HEK293 (cell line): ENCODE measurements around the gene CCDC102B.

Source experiments
- CTCF ChIA-PET: fragments of 350-600 bp; formaldehyde crosslinking; extraction: SDS; loops from one replicate; lab custom pipeline; 2021; ENCODE audit warnings: antibody characterized with exemption; lab: Yijun Ruan, JAX
- POLR2A ChIA-PET: fragments of 300-600 bp; formaldehyde crosslinking; extraction: SDS; loops from one replicate; lab custom pipeline; 2020; ENCODE audit warnings: antibody characterized with exemption, inconsistent platforms; lab: Yijun Ruan, JAX
- H3K27ac ChIP-seq: fragments of 200-500 bp; sonication (Bioruptor generic); 2 replicates; pipeline ENCODE4 v1.5.1; 2014; ENCODE audit warnings: low read depth, low read length, control low read depth, inconsistent platforms; ENCODE audit errors: extremely low read depth
- H3K36me3 ChIP-seq, 2 experiments: fragments of 200-500 bp in 1 of 2; sonication (Bioruptor generic) in 1 of 2; 1 replicate in 1 of 2; 2 replicates in 1 of 2; pipeline ENCODE4 v1.5.1; 2014 to 2017; ENCODE audit warnings: inconsistent platforms in 2 of 2, low read length in 2 of 2; ENCODE audit not compliant: control insufficient read depth in 2 of 2, insufficient read depth in 1 of 2
- H3K4me1 ChIP-seq: fragments of 200-500 bp; sonication (Bioruptor generic); 2 replicates; pipeline ENCODE4 v1.5.1; 2014; ENCODE audit warnings: mild to moderate bottlenecking, low read length, inconsistent platforms; ENCODE audit not compliant: control insufficient read depth, insufficient read depth
- H3K4me3 ChIP-seq: 2 replicates; pipeline ENCODE4 v1.5.1; 2011; ENCODE audit warnings: low read depth, mild to moderate bottlenecking, control low read depth, low read length, moderate library complexity
- H3K9me3 ChIP-seq: fragments of 200-500 bp; sonication (Bioruptor generic); 2 replicates; pipeline ENCODE4 v1.5.1; 2014; ENCODE audit warnings: low read depth, low read length, inconsistent platforms; ENCODE audit not compliant: control insufficient read depth, insufficient read depth
- BCL11A ChIP-seq: fragments of 450-650 bp; formaldehyde crosslinking; IDR thresholded peaks from 2 replicates; pipeline ENCODE4 v1.5.1; 2016; ENCODE audit warnings: low read depth, missing biosample characterization, missing genetic modification characterization
- BCL6B ChIP-seq: fragments of 450-650 bp; formaldehyde crosslinking; IDR thresholded peaks from 2 replicates; pipeline ENCODE4 v1.5.1; 2017; ENCODE audit warnings: missing biosample characterization, missing genetic modification characterization
- GLIS2 ChIP-seq: fragments of 450-650 bp; formaldehyde crosslinking; IDR thresholded peaks from 2 replicates; pipeline ENCODE4 v1.5.1; 2016; ENCODE audit warnings: missing biosample characterization, missing genetic modification characterization
- KLF16 ChIP-seq: fragments of 450-650 bp; formaldehyde crosslinking; IDR thresholded peaks from 2 replicates; pipeline ENCODE4 v1.5.1; 2017; ENCODE audit warnings: missing biosample characterization, missing genetic modification characterization
- KLF9 ChIP-seq: fragments of 450-650 bp; formaldehyde crosslinking; IDR thresholded peaks from 2 replicates; pipeline ENCODE4 v1.5.1; 2016; ENCODE audit warnings: missing biosample characterization, missing genetic modification characterization, low read depth
- RBAK ChIP-seq: fragments of 450-650 bp; formaldehyde crosslinking; IDR thresholded peaks from 2 replicates; pipeline ENCODE4 v1.5.1; 2016; ENCODE audit warnings: missing biosample characterization, missing genetic modification characterization
- TSHZ1 ChIP-seq: fragments of 450-650 bp; formaldehyde crosslinking; IDR thresholded peaks from 2 replicates; pipeline ENCODE4 v1.5.1; 2016; ENCODE audit warnings: missing biosample characterization, missing genetic modification characterization, borderline replicate concordance
- YY1 ChIP-seq: fragments of 450-650 bp; formaldehyde crosslinking; IDR thresholded peaks from 2 replicates; pipeline ENCODE4 v1.5.1; 2018; ENCODE audit warnings: missing biosample characterization, missing genetic modification characterization
- YY2 ChIP-seq: fragments of 450-650 bp; formaldehyde crosslinking; IDR thresholded peaks from 2 replicates; pipeline ENCODE4 v1.5.1; 2016; ENCODE audit warnings: missing biosample characterization, missing genetic modification characterization
- ZBTB10 ChIP-seq: fragments of 450-650 bp; formaldehyde crosslinking; IDR thresholded peaks from 2 replicates; pipeline ENCODE4 v1.5.1; 2016; ENCODE audit warnings: missing biosample characterization, missing genetic modification characterization
- ZNF169 ChIP-seq: fragments of 450-650 bp; formaldehyde crosslinking; IDR thresholded peaks from 2 replicates; pipeline ENCODE4 v1.5.1; 2016; ENCODE audit warnings: missing biosample characterization, missing genetic modification characterization
- ZNF175 ChIP-seq: fragments of 450-650 bp; formaldehyde crosslinking; IDR thresholded peaks from 2 replicates; pipeline ENCODE4 v1.5.1; 2016; ENCODE audit warnings: missing biosample characterization, missing genetic modification characterization
- ZNF24 ChIP-seq: fragments of 450-650 bp; formaldehyde crosslinking; IDR thresholded peaks from 2 replicates; pipeline ENCODE4 v1.5.1; 2016; ENCODE audit warnings: missing biosample characterization, missing genetic modification characterization
- ZNF26 ChIP-seq: fragments of 450-650 bp; formaldehyde crosslinking; IDR thresholded peaks from 2 replicates; pipeline ENCODE4 v1.5.1; 2016; ENCODE audit warnings: missing biosample characterization, missing genetic modification characterization
- ZNF354C ChIP-seq: fragments of 450-650 bp; formaldehyde crosslinking; IDR thresholded peaks from 2 replicates; pipeline ENCODE4 v1.5.1; 2016; ENCODE audit warnings: missing biosample characterization, missing genetic modification characterization, low read depth, borderline replicate concordance
- ZNF362 ChIP-seq: fragments of 450-650 bp; formaldehyde crosslinking; IDR thresholded peaks from 2 replicates; pipeline ENCODE4 v1.5.1; 2016; ENCODE audit warnings: missing biosample characterization, missing genetic modification characterization
- ZNF449 ChIP-seq: fragments of 450-650 bp; formaldehyde crosslinking; IDR thresholded peaks from 2 replicates; pipeline ENCODE4 v1.5.1; 2017; ENCODE audit warnings: missing biosample characterization, mild to moderate bottlenecking, missing genetic modification characterization, moderate library complexity
- ZNF473 ChIP-seq: fragments of 450-650 bp; formaldehyde crosslinking; IDR thresholded peaks from 2 replicates; pipeline ENCODE4 v1.5.1; 2017; ENCODE audit warnings: missing biosample characterization, missing genetic modification characterization
- ZNF549 ChIP-seq: fragments of 450-650 bp; IDR thresholded peaks from 2 replicates; pipeline ENCODE4 v1.5.1; 2018; ENCODE audit warnings: missing biosample characterization, missing genetic modification characterization, mild to moderate bottlenecking, inconsistent platforms, moderate library complexity
- ZNF639 ChIP-seq: fragments of 450-650 bp; formaldehyde crosslinking; IDR thresholded peaks from 2 replicates; pipeline ENCODE4 v1.5.1; 2016; ENCODE audit warnings: missing biosample characterization, missing genetic modification characterization
- ZNF830 ChIP-seq: fragments of 450-650 bp; IDR thresholded peaks from 2 replicates; pipeline ENCODE4 v1.5.0; 2018; ENCODE audit warnings: missing biosample characterization, missing genetic modification characterization, low read depth, mild to moderate bottlenecking, moderate library complexity

CCDC102B gene

GRCh38 chr18:68909579-68909978 lies 111.7 kb downstream of the CCDC102B start (continued):
- TF ChIP-seq ZNF549: no peak

- ChIA-PET CTCF (no interaction called here), POLR2A (no interaction called here)
- Histone ChIP-seq H3K36me3 (no peaks in the 10 kb centered on the region), H3K4me1 (no peaks in the 10 kb centered on the region), H3K4me3 (no peak overlapping the region), H3K27ac (no peak overlapping the region), H3K9me3 (no peaks in the 10 kb centered on the region)
- TF ChIP-seq ZNF639 (no peak), YY1 (tag by site-specific recombination) (no peak), ZNF169 (tag by site-specific recombination) (no peak), ZNF473 (tag by site-specific recombination) (no peak), ZNF24 (no peak), GLIS2 (tag by site-specific recombination) (no peak), ZNF362 (no peak), BCL11A (no peak), YY2 (no peak), TSHZ1 (tag by site-specific recombination) (no peak)
Measured at GRCh38 chr18:68915061-68915460, 117.2 kb downstream of the CCDC102B start.

- H3K36me3 ChIP-seq: no peaks in the 10 kb centered on the region
- no peak overlapping the region for H3K27ac ChIP-seq
- no peak overlapping the region for H3K4me3 ChIP-seq
- no peaks in the 10 kb centered on the region for H3K4me1 ChIP-seq
- H3K9me3 ChIP-seq: no peaks in the 10 kb centered on the region
- ChIA-PET CTCF (no interaction called here), POLR2A (no interaction called here)
- TF ChIP-seq ZNF26 (tag by site-specific recombination): no peak
- no peak for TF ChIP-seq ZBTB10
- TF ChIP-seq KLF9 (tag by site-specific recombination): no peak
- TF ChIP-seq ZNF175 (tag by site-specific recombination): no peak
- no peak for TF ChIP-seq ZNF354C
- no peak for TF ChIP-seq BCL6B
- TF ChIP-seq ZNF449: no peak
- no peak for TF ChIP-seq KLF16 (tag by site-specific recombination)
- TF ChIP-seq RBAK (tag by site-specific recombination): no peak
- no peak for TF ChIP-seq ZNF830
Measured at GRCh38 chr18:68916734-68917133, 118.9 kb downstream of the CCDC102B start.
